PC-9 (cell line): ENCODE measurements around the gene KCNRG.

Experiments
- CTCF ChIP-seq: fragments of 200-600 bp; sonication (generic); conservative IDR thresholded peaks from 2 replicates; pipeline ENCODE4 v1.6.1; 2017; ENCODE audit warnings: mixed run types, antibody characterized with exemption, mild to moderate bottlenecking, moderate library complexity
- EZH2 ChIP-seq: fragments of 200-600 bp; sonication (generic); IDR thresholded peaks from 2 replicates; pipeline ENCODE4 v1.8.0; 2017; ENCODE audit warnings: antibody characterized with exemption, low read depth

DNA sequence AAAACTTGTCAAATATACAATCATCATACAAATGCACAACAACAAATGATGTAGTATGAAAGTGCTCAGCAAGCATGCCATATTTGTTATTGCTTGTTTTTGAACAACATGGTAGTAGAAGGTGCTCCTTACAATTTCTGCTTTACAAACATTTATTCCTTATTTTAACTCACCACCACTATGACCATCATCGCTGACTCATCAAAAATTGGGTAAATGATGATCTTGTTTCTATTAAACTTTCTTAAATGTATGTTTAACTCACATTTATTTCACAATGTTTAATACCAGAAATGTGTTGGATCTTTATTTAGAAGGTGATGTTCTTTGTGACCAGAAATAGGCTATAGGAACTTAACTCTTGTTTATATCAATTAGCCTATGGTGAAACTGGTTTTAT is 45.5 kb downstream of the KCNRG start:
- TF ChIP-seq CTCF, result no peak
- TF ChIP-seq EZH2, result no peak
